ENCODE measurements around the gene TIFAB.

DNA sequence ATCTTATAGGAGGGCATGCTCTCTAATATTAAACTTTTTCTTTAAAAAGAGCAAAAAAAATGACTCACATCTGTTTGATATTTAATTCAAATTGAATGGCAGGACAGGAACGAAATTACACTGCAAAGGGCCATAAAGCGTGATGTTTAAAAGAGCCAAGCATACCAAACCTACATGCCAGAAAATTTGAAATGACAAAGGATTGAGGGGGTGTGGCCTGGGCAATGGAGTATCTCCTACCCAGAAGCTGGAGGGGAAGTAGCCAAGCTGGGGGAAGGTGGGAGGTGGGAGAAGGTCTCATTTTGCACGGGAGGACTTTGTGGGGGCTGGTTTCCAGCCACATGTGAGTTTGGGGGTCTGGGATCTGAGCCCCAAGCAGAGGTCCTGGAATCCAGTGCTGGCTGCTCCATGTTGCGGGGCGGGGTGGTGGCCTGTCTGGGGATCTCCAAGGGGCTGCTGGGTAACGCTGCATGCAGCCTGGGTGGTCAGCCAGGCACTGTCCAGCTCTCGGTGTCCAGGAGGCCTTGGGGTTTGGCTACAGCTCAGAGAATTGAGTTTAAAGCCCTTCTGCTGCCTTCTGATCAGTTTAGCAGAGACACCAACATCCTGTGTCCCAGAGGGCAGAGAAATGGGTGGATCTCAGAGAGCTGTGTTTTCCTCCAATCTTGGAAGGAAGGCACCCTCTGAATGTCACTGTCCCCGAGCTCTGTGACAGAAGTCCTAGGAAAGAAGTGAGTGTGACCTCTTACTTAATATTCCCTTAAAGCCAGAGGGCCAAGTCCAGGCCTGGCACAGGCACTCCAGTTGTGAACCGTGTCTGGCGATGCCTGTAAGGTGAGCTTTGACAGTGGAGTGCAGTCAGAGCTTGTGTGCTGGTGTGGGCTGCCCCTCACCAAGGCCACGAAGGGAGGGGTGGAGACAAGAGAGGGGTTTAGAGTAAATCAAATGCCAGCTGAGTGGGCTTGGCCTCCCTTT lies 12.6 kb downstream of the TIFAB start:
- TF ChIP-seq EZH2 (IDR thresholded peaks at IDR 0.05; ENCODE audit: insufficient read depth, low read length) = no peak
- no peak for TF ChIP-seq CTCF (IDR thresholded peaks at IDR 0.05; ENCODE audit: insufficient read depth, low read depth, low read length)

Data from astrocyte (in vitro differentiated cells and primary cell).